ENCODE measurements around the gene POLR1A.

Gene POLR1A

GRCh38 chr2:86078774-86079545 lies 26.7 kb downstream of the POLR1A start:
- peaks cover 13% of the 10 kb centered on the region for H3K4me1 ChIP-seq (ENCODE audit: insufficient read depth, low read length)
- ATAC-seq (ENCODE audit: insufficient read depth, low read depth) (peak; percentile 50), DNase-seq (peak; percentile 24)
- H3K9me3 ChIP-seq (ENCODE audit: insufficient read depth, low read length, severe bottlenecking): no peaks in the 10 kb centered on the region
- peak overlapping the region; percentile 60 for H3K27ac ChIP-seq (ENCODE audit: low read length)
- H3K27me3 ChIP-seq (ENCODE audit: insufficient read depth, low read length, poor library complexity): no peaks in the 10 kb centered on the region
- no peak overlapping the region for H3K4me2 ChIP-seq (ENCODE audit: insufficient read depth, low read length)
- H2AFZ ChIP-seq (ENCODE audit: low read depth, low read length): no peak overlapping the region
- H3K4me3 ChIP-seq (ENCODE audit: low read depth in 1 of 2, low read length in 2 of 2): no peak overlapping the region
- no peak overlapping the region for H3K9ac ChIP-seq (ENCODE audit: low read depth, low read length)
- H4K20me1 ChIP-seq (ENCODE audit: insufficient read depth, low read length): no peaks in the 10 kb centered on the region
- H3K79me2 ChIP-seq (ENCODE audit: insufficient read depth, low read length): no peaks in the 10 kb centered on the region; the same call in 1 of the 2 replicates
- TF ChIP-seq, protein P1, sequence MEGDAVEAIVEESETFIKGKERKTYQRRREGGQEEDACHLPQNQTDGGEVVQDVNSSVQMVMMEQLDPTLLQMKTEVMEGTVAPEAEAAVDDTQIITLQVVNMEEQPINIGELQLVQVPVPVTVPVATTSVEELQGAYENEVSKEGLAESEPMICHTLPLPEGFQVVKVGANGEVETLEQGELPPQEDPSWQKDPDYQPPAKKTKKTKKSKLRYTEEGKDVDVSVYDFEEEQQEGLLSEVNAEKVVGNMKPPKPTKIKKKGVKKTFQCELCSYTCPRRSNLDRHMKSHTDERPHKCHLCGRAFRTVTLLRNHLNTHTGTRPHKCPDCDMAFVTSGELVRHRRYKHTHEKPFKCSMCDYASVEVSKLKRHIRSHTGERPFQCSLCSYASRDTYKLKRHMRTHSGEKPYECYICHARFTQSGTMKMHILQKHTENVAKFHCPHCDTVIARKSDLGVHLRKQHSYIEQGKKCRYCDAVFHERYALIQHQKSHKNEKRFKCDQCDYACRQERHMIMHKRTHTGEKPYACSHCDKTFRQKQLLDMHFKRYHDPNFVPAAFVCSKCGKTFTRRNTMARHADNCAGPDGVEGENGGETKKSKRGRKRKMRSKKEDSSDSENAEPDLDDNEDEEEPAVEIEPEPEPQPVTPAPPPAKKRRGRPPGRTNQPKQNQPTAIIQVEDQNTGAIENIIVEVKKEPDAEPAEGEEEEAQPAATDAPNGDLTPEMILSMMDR (IDR thresholded peaks at IDR 0.05; ENCODE audit: borderline replicate concordance, extremely low read depth, low read length, poor library complexity, severe bottlenecking): peak; percentile 69
- no peak for TF ChIP-seq EZH2 (IDR thresholded peaks at IDR 0.05; ENCODE audit: borderline replicate concordance, low read depth, low read length, severe bottlenecking)
- peaks cover 84% of the 10 kb centered on the region for H3K36me3 ChIP-seq (ENCODE audit: insufficient read depth, low read length)

- Histone ChIP-seq H3K9me3 (ENCODE audit: insufficient read depth, low read length, severe bottlenecking) (no peaks in the 10 kb centered on the region), H3K79me2 (ENCODE audit: insufficient read depth, low read length) (no peaks in the 10 kb centered on the region; the same call in 1 of the 2 replicates), H3K9ac (ENCODE audit: low read depth, low read length) (no peak overlapping the region), H3K4me2 (ENCODE audit: insufficient read depth, low read length) (no peak overlapping the region), H3K27me3 (ENCODE audit: insufficient read depth, low read length, poor library complexity) (no peaks in the 10 kb centered on the region), H3K4me1 (ENCODE audit: insufficient read depth, low read length) (peaks cover 13% of the 10 kb centered on the region), H3K36me3 (ENCODE audit: insufficient read depth, low read length) (peaks cover 94% of the 10 kb centered on the region), H3K27ac (ENCODE audit: low read length) (no peak overlapping the region; the same call in 1 of the 2 replicates), H3K4me3 (ENCODE audit: low read depth in 1 of 2, low read length in 2 of 2) (no peak overlapping the region), H4K20me1 (ENCODE audit: insufficient read depth, low read length) (no peaks in the 10 kb centered on the region), H2AFZ (ENCODE audit: low read depth, low read length) (no peak overlapping the region)
- no peak for DNase-seq
- no peak for ATAC-seq (ENCODE audit: insufficient read depth, low read depth)
- no peak for TF ChIP-seq EZH2 (IDR thresholded peaks at IDR 0.05; ENCODE audit: borderline replicate concordance, low read depth, low read length, severe bottlenecking)
- TF ChIP-seq, protein P1 (IDR thresholded peaks at IDR 0.05; ENCODE audit: borderline replicate concordance, extremely low read depth, low read length, poor library complexity, severe bottlenecking): no peak
These were observed 29.8 kb downstream of the POLR1A start for GRCh38 chr2:86075886-86076285.

GRCh38 chr2:86074811-86075210 lies 30.9 kb downstream of the POLR1A start:
- Histone ChIP-seq H3K4me3 (ENCODE audit: low read depth in 1 of 2, low read length in 2 of 2) (no peak overlapping the region), H3K4me1 (ENCODE audit: insufficient read depth, low read length) (peaks cover 8% of the 10 kb centered on the region), H4K20me1 (ENCODE audit: insufficient read depth, low read length) (no peaks in the 10 kb centered on the region), H3K27me3 (ENCODE audit: insufficient read depth, low read length, poor library complexity) (no peaks in the 10 kb centered on the region), H3K79me2 (ENCODE audit: insufficient read depth, low read length) (no peaks in the 10 kb centered on the region; the same call in 1 of the 2 replicates), H3K36me3 (ENCODE audit: insufficient read depth, low read length) (peaks cover 95% of the 10 kb centered on the region), H3K9me3 (ENCODE audit: insufficient read depth, low read length, severe bottlenecking) (no peaks in the 10 kb centered on the region), H3K9ac (ENCODE audit: low read depth, low read length) (no peak overlapping the region), H2AFZ (ENCODE audit: low read depth, low read length) (no peak overlapping the region), H3K4me2 (ENCODE audit: insufficient read depth, low read length) (no peak overlapping the region), H3K27ac (ENCODE audit: low read length) (no peak overlapping the region)
- no peak for TF ChIP-seq EZH2 (IDR thresholded peaks at IDR 0.05; ENCODE audit: borderline replicate concordance, low read depth, low read length, severe bottlenecking)
- TF ChIP-seq, protein P1 (IDR thresholded peaks at IDR 0.05; ENCODE audit: borderline replicate concordance, extremely low read depth, low read length, poor library complexity, severe bottlenecking): no peak
- ATAC-seq (ENCODE audit: insufficient read depth, low read depth): no peak
- no peak for DNase-seq

All from DND-41 (cell line).